ENCODE data around the gene UBE2L5.

- TF ChIP-seq CTCF (conservative IDR thresholded peaks at IDR 0.05; ENCODE audit: low read length) (no peak), EZH2phosphoT487 (IDR thresholded peaks at IDR 0.05; ENCODE audit: borderline replicate concordance, low read depth, low read length) (no peak)
Observed at GRCh38 chr13:30429235-30429634, 6.9 kb downstream of the UBE2L5 start.

All from OCI-LY7 (cell line).